ENCODE results near the gene MYEF2. TPM values are rescaled to one million over a fixed set of nuclear protein-coding genes. Genes with fewer than 3 reads are reported as not detected.

Gene MYEF2
- total RNA-seq, 1 experiment from 2014 or later: 27.6 TPM

GRCh38 chr15:48153526-48153925 lies 24.6 kb downstream of the MYEF2 start:
- H3K27me3 Mint-ChIP-seq (ENCODE audit: insufficient read depth, unreplicated experiment): no peaks in the 10 kb centered on the region
- no peak for DNase-seq (ENCODE audit: unreplicated experiment)
- BruUV-seq (replicated peaks): no TSS peak

GRCh38 chr15:48149858-48150257 lies 28.2 kb downstream of the MYEF2 start:
- CTCF ChIA-PET: interaction anchor here (0.9 to 1.0 kb wide), 2 partner anchors 9 to 347 kb away, joined by 3 to 4 read pairs; no protein-coding TSS in a partner anchor
- POLR2A ChIA-PET: no interaction called here
- no peak for TF ChIP-seq CTCF (IDR thresholded peaks at IDR 0.05; ENCODE audit: unreplicated experiment)
- peak; percentile 4 for DNase-seq (ENCODE audit: unreplicated experiment)
- Mint-ChIP-seq H3K36me3 (ENCODE audit: insufficient read depth, unreplicated experiment) (peaks cover 12% of the 10 kb centered on the region), H3K27ac (ENCODE audit: low read depth, unreplicated experiment) (peak overlapping the region; percentile 6), H3K4me3 (ENCODE audit: unreplicated experiment) (no peak overlapping the region), H3K9me3 (ENCODE audit: unreplicated experiment) (no peaks in the 10 kb centered on the region), H3K27me3 (ENCODE audit: insufficient read depth, unreplicated experiment) (no peaks in the 10 kb centered on the region), H3K4me1 (ENCODE audit: insufficient read depth, unreplicated experiment) (peaks cover 12% of the 10 kb centered on the region)
- no TSS peak for BruUV-seq (replicated peaks)
- intact Hi-C loops (cut with micrococcal nuclease): no loop called here

More at GRCh38 chr15:48153526-48153925, 24.6 kb downstream of the MYEF2 start:
- Mint-ChIP-seq H3K27ac (ENCODE audit: low read depth, unreplicated experiment) (no peak overlapping the region), H3K9me3 (ENCODE audit: unreplicated experiment) (no peaks in the 10 kb centered on the region), H3K4me3 (ENCODE audit: unreplicated experiment) (no peak overlapping the region), H3K4me1 (ENCODE audit: insufficient read depth, unreplicated experiment) (peaks cover 10% of the 10 kb centered on the region), H3K36me3 (ENCODE audit: insufficient read depth, unreplicated experiment) (peaks cover 6% of the 10 kb centered on the region)
- CTCF ChIA-PET: interaction anchor here (0.6 to 1.0 kb wide), 2 partner anchors 54 to 165 kb away, joined by 3 read pairs; no protein-coding TSS in a partner anchor
- POLR2A ChIA-PET: interaction anchor here (0.5 kb wide), 1 partner anchor 13 kb away, joined by 3 read pairs; no protein-coding TSS in a partner anchor
- no peak for TF ChIP-seq CTCF (IDR thresholded peaks at IDR 0.05; ENCODE audit: unreplicated experiment)
- intact Hi-C loops (cut with micrococcal nuclease): no loop called here

- intact Hi-C loops (cut with micrococcal nuclease): no loop called here
- ChIA-PET CTCF (interaction anchor here (1.2 kb wide), 1 partner anchor 34 kb away, joined by 3 read pairs; no protein-coding TSS in a partner anchor), POLR2A (no interaction called here)
- H3K27ac Mint-ChIP-seq (ENCODE audit: low read depth, unreplicated experiment): no peak overlapping the region
- no peak for TF ChIP-seq CTCF (IDR thresholded peaks at IDR 0.05; ENCODE audit: unreplicated experiment)
- peaks cover 7% of the 10 kb centered on the region for H3K36me3 Mint-ChIP-seq (ENCODE audit: insufficient read depth, unreplicated experiment)
- no TSS peak for BruUV-seq (replicated peaks)
- H3K27me3 Mint-ChIP-seq (ENCODE audit: insufficient read depth, unreplicated experiment): no peaks in the 10 kb centered on the region
- peaks cover 30% of the 10 kb centered on the region for H3K4me1 Mint-ChIP-seq (ENCODE audit: insufficient read depth, unreplicated experiment)
- H3K9me3 Mint-ChIP-seq (ENCODE audit: unreplicated experiment): no peaks in the 10 kb centered on the region
- H3K4me3 Mint-ChIP-seq (ENCODE audit: unreplicated experiment): no peak overlapping the region
- no peak for DNase-seq (ENCODE audit: unreplicated experiment)
Observed at GRCh38 chr15:48147358-48147757, 30.7 kb downstream of the MYEF2 start.

GRCh38 chr15:48145923-48146322 lies 32.2 kb downstream of the MYEF2 start:
- ChIA-PET POLR2A (no interaction called here), CTCF (interaction anchor here (0.6 kb wide), 1 partner anchor 179 kb away, joined by 3 read pairs; no protein-coding TSS in a partner anchor)
- intact Hi-C loops (cut with micrococcal nuclease): no loop called here
- Mint-ChIP-seq H3K9me3 (ENCODE audit: unreplicated experiment) (no peaks in the 10 kb centered on the region), H3K27ac (ENCODE audit: low read depth, unreplicated experiment) (no peak overlapping the region), H3K4me1 (ENCODE audit: insufficient read depth, unreplicated experiment) (peaks cover 30% of the 10 kb centered on the region), H3K36me3 (ENCODE audit: insufficient read depth, unreplicated experiment) (peaks cover 12% of the 10 kb centered on the region), H3K27me3 (ENCODE audit: insufficient read depth, unreplicated experiment) (no peaks in the 10 kb centered on the region), H3K4me3 (ENCODE audit: unreplicated experiment) (no peak overlapping the region)
- TF ChIP-seq CTCF (IDR thresholded peaks at IDR 0.05; ENCODE audit: unreplicated experiment): no peak
- no TSS peak for BruUV-seq (replicated peaks)
- DNase-seq (ENCODE audit: unreplicated experiment): no peak

Data from MCF 10A (cell line).